GM21390 (cell line): ENCODE results near the gene HTT.
"Not testable (repeated sequence)": the region's sequence is repeated elsewhere in the genome, so short reads cannot be mapped to it uniquely, and the experiment has no call there.

Source experiments
- ATAC-seq: cut with Tn5 transposase; IDR thresholded peaks from one replicate; pipeline ENCODE4 v1.9.1; 2021; ENCODE audit not compliant: unreplicated experiment

The HTT gene

DNA sequence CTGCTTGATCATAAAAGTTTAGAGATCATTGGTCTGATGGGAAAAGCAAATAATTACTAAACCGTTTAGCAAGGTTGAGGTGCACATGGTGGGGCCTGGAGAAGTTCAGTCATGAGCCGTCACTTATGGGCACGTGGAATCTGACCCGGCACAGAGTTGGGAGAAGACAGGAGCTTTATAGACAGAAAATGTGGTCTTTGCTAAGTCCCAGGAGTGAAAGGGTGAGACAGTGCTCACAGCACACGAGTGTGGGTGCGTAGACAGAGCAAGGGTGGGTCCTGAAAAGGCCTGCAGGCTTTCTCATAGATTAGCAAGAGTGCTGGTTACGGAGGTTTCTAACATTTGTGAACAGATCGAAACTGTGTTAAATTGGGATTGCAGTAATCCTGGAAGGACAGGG is 43.8 kb downstream of the HTT start:
- ATAC-seq, result no peak

DNA sequence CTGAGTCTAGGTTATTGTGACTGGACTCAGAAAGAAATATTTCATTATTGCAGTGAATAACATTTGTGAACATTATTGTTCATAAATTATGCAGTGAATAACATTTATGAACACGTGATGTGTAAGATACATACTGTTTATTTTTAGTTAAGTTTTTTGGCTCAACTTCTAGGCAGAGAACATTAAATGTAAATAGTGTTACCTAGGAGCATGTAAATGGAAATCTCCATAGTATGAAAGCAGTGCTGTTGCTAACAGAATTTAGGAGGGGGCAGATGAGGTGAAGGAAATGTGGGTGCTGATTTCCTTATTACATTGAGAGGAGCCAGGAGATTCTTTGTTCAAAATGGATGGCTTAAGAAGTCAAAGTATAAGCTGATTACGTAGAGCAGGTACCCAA is 45.0 kb downstream of the HTT start:
- ATAC-seq, result no peak

DNA sequence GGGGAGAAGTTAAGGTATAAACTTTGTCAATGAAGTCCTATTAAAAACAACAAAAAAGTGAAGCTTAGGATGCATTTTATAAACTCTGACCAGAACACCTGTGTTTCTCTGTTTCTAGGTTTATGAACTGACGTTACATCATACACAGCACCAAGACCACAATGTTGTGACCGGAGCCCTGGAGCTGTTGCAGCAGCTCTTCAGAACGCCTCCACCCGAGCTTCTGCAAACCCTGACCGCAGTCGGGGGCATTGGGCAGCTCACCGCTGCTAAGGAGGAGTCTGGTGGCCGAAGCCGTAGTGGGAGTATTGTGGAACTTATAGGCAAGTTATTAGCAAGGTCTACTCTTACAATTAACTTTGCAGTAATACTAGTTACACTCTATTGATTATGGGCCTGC is 46.6 kb downstream of the HTT start:
- no peak for ATAC-seq

DNA sequence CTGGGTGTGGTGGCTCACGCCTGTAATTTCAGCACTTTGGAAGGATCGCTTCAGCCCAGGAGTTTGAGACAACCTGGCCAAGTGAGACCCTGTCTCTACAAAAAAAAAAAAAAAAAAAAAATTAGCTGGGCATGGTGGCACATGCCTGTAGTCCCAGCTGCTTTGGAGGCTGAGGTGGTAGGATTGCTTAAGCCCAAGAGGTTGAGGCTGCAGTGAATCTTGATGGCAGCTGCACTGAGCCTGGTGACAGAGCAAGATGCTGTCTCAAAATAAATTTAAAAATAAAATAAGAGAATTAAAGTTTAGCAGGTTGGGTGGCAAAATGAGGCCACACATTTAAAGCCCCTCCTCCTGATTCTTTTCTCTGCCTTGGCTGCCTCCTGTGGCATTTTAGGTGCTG is 47.1 kb downstream of the HTT start:
- ATAC-seq, result no peak

DNA sequence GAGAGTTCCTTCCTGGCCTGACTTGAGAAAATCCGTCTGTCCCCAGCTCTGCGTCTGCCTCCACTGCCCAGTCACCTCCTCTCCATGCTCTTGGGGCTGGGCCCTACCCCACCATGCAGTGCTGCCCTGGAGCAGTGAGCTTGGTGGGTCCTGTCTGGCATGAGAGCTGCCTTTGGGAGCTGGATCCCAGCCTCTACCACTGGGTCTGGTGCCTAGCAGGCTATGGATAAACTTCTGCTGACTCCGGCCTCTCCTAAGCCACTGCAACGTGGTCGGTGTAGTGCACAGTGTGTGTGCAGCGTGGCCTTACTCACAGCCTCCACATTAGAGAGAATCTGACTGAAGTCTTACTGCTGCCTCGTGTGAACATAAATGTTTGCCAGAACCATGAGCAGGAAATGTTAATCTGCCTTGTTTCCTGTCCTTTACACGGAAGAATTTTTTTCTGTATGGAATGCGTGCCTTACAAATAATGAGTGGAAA is 47.6 kb downstream of the HTT start:
- no peak for ATAC-seq

DNA sequence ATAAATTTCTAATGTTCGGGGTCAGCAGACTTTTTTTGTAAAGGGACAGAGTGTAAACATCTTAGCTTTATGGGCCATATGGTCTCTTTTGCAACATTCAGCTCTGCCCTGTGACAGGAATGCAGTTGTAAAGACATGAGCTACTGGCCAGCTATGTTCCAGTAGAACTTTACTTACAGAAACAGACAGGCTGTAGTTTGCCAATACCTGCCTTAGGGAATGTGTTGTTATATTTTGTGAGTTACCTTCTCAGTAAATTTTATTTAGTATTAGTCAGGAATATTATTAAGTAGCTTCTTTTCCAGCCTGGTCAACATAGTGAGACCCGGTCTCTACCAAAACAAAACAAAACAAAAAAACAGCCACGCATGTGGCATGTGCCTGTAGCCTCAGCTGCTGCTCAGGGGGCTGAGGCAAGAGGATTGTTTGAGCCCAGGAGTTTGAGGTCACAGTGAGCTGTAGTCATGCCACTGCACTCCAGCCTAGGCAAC is 48.7 kb downstream of the HTT start:
- ATAC-seq, result no peak

DNA sequence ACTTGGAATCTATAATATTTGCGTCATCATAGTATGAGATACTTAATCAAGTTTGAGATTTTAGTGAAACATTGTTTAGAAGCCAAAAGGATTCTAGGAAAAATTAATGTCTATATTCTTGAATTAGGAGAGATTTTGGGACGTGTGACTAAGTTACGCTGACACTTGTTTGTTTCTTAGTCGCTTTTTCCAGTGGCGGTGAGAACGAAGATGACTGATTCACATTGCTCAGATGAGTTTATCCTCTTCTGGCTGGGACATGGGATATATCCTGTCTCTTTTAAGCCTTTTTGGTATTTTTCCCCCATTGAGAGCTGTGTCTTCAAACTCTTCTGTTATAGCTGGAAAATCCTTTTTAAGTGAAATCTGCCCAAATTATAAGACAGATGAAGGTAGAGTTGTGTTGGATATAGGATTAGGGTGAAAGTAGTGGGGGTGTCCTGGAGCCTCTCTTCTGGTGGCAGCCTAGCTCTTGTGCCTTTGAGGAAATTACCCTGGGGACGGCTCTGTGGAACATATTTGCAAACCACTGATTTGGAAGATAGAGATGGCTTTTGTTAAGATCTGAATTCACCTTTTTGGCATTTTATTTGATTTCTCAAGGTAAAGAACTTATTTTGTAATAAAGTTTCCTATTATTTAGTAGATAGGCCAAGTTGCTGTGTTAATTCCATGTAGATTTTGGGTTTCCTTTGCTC is 49.7 kb downstream of the HTT start:
- no peak for ATAC-seq

DNA sequence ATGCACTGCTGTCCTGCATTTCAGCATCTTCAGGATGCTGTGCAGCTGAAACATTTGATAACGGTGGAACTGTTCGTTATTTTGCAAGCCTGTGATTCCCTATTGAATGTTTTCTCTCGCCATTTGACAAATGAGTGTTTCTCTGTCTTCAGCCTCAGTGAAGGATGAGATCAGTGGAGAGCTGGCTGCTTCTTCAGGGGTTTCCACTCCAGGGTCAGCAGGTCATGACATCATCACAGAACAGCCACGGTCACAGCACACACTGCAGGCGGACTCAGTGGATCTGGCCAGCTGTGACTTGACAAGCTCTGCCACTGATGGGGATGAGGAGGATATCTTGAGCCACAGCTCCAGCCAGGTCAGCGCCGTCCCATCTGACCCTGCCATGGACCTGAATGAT is 52.6 kb downstream of the HTT start:
- ATAC-seq, result no peak

DNA sequence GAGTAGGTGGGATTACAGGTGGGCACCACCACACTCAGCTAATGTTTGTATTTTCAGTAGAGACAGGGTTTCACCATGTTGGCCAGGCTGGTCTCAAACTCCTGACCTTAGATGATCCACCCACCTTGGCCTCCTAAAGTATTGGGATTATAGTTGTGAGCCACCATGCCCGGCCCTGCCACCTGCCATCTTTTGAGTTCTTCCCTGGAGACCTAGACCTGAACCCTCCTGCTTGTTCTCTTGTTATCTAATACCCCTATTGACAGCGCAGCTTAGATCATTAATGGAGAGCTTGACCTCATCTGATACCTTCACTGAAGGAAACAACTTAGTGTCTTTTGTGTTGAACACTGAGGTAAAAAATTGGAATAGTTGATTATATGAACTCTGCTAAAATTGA is 53.6 kb downstream of the HTT start:
- ATAC-seq, result no peak

DNA sequence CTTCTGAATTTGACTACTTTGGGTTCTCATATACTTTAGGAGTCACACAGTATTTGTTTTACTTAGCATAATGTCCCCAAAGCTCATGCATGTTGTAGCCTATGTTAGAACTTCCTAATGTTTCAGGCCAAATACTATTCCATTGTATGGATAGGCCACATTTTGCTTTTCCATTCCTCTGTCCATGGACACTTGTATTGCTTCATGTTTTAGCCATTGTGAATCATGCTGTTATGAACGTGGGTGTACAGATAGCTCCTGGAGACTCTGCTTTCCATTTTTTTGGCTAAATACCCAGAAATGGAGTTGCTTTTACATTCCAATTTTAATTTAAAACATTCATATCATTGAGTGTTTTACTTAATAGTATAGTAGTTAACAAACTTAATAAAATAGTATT is 54.5 kb downstream of the HTT start:
- no peak for ATAC-seq

DNA sequence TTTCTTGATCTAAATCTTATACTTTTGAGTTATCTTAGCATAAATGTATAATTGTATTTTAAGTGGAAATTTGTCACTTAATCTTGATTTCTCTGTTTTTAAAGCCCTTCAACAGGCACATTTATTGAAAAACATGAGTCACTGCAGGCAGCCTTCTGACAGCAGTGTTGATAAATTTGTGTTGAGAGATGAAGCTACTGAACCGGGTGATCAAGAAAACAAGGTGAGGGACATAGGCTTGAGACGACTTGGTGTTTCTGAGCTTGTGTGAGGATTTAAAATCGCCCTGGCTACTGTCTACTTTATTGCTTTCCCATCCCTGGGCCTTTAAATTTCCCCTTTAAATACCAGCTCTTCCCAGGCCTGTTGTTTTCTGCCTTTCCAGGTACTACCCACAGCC is 55.7 kb downstream of the HTT start:
- ATAC-seq, result no peak

DNA sequence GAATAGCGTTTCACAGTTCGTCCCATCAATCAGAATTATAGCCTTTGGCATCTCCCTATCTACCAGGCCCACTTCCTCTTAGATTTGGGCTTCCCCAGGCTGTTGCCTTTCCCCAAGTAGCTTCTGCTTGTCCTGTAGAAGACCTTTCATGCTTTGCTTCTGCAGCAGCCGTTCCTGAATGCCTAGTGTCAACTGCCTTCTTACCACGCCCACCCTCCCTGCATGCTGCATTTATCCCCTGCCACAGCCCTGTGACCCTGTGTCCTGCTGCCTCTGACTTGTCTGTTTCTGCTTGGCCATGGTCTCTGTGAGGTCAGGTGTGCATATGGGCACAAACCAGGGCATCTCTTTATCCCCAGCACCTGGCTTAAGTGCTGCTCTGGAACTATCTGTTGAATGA is 56.3 kb downstream of the HTT start:
- no peak for ATAC-seq

DNA sequence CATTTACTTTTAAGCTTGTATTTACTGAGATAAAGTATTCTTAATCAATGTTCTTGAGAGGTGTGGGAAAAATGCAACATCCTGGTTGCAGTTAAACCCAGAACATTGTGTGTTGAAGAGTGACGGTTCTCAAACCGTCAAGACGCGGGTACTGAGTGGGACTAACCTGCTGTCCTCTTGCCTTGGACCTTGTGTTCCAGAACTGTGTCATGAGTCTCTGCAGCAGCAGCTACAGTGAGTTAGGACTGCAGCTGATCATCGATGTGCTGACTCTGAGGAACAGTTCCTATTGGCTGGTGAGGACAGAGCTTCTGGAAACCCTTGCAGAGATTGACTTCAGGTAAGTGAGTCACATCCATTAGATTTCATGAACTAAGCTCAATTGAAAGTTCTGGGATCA is 59.7 kb downstream of the HTT start:
- ATAC-seq, result no peak

DNA sequence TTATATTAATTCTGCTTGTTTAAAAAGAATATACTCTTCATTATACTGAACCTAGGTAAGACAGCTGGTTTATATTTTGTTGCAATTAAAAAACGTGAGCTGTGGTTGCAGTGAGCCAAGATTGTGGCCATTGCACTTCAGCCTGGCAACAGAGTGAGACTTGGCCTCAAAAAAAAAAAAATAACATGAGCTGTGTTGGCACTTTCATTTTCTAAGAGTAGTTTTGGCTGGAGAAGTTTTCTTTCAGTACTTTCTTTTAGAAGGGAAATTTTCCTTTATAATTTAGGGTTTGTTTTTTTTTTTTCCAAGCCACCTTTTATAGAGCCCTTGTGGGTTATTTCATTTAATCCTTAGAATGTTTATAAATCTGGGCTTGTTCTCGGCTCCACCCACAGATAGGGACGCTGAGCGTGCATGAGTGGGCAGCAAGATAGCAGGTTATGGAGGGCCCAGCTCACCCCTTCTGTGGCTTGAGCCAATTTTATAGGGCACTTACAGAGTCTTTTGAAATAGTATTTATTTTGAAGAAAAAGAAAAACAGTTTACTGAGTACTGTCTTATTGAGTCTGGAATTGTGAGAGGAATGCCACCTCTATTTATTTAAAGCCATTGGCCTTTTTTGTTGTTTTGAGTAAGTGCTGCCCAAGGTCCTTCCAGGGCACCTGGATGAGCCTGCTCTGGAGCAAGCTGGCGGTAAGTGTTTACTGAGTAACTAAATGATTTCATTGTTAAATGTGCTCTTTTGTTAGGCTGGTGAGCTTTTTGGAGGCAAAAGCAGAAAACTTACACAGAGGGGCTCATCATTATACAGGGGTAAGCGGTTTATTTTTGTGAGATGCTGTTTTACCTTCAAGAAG is 60.9 kb downstream of the HTT start:
- no peak for ATAC-seq

DNA sequence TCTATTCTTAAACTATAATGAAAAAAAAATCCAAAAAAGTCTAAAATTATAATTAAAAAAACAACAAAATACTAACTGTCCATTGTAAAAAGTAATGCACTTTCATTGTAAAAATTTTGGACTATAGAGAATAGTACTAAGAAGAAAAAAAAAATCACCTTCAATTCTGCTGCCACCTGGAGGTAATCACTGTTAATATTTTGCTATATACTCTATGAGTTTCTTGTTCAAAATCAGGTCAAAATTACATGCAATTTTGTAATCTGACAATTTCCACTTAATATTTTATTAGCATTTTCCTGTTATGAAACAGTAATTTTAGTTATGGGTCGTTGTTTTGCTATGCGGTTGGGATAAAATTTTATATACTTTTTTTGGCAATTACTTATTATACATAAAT is 62.0 kb downstream of the HTT start:
- ATAC-seq, result no peak

DNA sequence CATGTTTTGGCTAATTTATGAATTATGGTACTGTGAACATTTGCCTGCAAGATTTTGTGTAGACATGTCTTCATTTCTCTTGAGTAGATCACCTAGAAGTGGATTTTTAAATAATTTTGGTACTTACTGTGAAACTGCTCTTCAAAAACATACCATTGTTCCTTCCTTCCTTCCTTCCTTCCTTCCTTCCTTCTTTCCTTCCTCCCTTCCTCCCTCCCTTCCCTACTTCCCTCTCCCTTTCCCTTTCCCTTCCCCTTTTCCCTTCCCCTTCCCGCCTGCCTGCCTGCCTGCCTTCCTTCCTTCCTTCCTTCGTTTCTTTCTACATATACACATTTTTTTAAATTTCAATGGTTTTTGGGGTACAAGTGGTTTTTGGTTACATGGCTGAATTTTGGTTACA is 63.4 kb downstream of the HTT start:
- ATAC-seq, result no peak

DNA sequence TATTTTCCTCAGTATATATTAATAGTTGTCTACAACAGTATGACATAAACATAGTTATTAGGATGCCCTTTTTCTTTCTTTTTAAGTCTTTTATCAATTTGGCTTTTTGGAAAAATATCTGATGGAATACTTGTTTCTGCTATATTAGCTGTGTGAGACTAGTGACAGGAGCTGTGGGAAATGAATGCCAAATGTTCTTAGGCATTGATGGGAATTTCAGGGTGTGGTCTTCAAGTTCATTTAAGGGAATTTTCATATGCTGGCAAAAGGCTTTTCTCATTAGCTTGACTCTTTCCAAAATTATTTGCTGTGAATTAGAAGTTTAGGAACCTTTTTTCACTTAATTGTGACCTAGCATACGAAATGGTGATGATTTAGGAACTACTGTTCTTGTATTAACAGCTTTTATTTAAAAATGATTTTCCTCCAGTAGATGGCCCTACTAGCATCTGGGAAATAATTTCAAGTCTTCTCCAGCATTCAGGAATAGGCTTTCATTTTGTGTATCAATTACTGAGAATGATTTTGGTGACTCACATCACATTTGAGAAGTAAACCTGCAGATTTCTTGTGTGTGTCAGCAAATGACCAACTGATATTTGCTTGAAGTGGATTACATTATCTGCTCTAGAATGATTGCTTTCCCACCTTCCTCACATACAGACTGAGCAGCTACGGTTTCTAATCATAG is 70.9 kb downstream of the HTT start:
- no peak for ATAC-seq

DNA sequence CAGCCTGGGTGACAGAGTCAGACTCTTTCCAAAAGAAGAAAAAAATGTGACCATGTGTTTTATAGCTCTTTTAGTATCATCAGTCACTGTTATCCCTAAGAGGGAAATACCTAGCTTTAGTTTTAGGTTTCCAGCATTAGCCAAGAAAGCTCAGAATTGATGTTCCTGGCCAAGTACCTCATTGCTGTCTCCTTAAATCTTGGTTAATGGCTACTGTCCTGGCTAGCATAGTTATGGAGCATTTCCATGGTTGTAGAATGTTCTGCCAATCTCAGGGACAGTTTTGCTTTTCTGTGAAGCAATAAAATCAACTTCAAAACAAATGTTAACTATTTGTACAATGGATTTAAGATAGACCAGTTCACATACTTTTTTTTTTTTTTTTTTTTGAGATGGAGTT is 74.4 kb downstream of the HTT start:
- ATAC-seq, result no peak

DNA sequence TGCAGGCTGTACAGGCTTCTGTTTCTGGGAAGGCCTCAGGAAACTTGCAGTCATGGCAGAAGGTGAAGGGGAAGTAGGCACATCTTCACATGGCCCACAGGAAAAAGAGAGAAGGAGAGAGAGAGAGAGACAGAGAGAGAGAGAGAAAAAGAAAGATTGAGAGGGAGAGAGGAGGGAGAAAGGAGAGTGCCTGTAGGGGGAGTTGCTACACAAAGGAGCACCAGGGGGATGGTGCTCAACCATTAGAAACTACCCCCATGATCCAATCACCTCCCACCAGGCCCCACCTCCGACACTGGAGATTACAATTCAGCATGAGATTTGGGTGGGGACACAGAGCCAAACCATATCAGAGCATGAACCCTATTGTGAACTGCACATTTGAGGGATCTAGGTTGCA is 76.8 kb downstream of the HTT start:
- not testable (repeated sequence) for ATAC-seq

DNA sequence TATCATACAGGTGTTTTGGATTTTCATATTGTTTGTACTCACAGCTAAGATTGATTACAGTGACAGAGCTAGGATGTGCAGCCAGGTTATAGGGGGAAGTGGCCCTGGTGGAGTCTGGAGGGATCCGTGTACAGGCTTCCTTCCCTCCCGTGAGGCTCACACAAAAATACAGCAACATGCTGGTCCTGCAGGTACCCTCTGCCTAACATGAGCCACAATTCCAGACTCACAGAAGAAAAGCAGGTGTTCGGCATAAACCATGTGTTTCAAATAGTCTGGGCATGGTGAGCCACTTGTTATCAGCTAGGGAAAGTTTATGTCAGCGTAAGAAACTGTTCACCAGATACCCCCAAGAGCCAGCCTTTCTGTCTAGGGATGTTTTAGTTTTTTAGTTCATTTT is 82.9 kb downstream of the HTT start:
- ATAC-seq, result no peak

DNA sequence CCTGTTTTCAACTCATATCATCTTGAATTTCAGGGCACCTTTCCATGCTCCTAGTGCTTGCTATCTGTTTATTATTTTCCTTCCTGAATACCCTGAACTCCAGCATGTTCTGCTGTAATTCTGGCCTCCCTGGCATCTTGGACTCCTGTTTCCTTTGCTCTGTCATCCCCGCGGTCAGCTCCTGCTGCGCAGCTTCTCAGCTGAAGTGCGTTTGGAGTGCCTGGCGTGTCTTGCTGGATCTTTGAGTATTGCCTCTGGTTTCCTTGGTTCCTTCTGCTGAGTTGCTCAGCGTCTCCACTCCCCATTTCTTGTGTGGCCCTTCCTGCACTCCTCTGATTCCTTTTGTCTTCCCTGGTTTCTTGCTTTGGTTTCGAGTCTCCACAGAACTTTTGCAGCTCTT is 84.4 kb downstream of the HTT start:
- ATAC-seq, result no peak

DNA sequence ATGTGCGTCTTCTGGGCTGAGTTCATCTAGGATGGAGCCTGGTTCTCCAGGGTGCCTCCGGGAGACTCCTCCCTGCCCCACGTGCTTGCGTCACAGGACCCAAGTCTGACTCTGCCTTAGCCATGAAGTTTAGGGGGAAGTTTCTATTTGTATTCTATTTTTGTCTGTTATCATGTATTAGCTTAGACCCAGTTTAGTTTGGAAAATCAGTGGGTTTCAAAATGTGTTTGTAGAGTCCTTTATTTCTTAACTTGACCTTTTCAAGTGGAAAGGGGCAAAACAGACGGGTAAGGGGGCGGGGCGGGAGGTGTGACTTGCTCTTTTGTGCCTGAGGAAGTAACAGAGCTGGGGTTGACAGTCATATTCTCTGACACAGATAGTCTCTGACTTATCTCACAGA is 86.0 kb downstream of the HTT start:
- ATAC-seq, result no peak
